Cardiac muscle cell (in vitro differentiated cells and primary cell): ENCODE measurements around the gene CEP120. TPM values are rescaled to one million over a fixed set of nuclear protein-coding genes. Genes with fewer than 3 reads are reported as not detected.
A peak's percentile ranks its signal among the peaks of the same experiment; 100 is the strongest.

Source experiments
- DNase-seq, 2 donors: peaks; one replicate each; pipeline versions ENCODE4 v3.0.0 to v3.0.0-alpha.2; 2010 to 2017; ENCODE audit warnings: low read depth in 1 of 2, low spot score in 1 of 2
- H3K27ac ChIP-seq: fragments of 200-600 bp; sonication (generic); 2 replicates; pipeline ENCODE4 v1.5.1; 2016
- H3K27me3 ChIP-seq: fragments of 200-600 bp; sonication (generic); 2 replicates; pipeline ENCODE4 v1.6.0; 2016; ENCODE audit warnings: control low read depth
- H3K36me3 ChIP-seq: fragments of 200-600 bp; sonication (generic); 2 replicates; pipeline ENCODE4 v1.5.1; 2016; ENCODE audit warnings: control low read depth
- H3K4me1 ChIP-seq: fragments of 200-600 bp; sonication (generic); 2 replicates; pipeline ENCODE4 v1.8.1; 2017; ENCODE audit warnings: low read depth, mild to moderate bottlenecking, mixed run types
- H3K4me3 ChIP-seq: fragments of 200-600 bp; sonication (generic); 2 replicates; pipeline ENCODE4 v1.5.1; 2016; ENCODE audit warnings: mild to moderate bottlenecking
- H3K9me3 ChIP-seq: fragments of 200-600 bp; sonication (generic); 2 replicates; pipeline ENCODE4 v1.5.1; 2017; ENCODE audit warnings: low read depth, mild to moderate bottlenecking, control low read depth
- polyA plus RNA-seq: library from polyadenylated mRNA; unstranded; fragments of >200 nt; fragmentation: Nextera tagmentation; extraction: Ambion mirVana; gene quantifications from 2 replicates; pipeline ENCODE4 v1.2.1, GENCODE V29; 2016
- total RNA-seq: library from RNA; depleted of rRNA; stranded (reverse); fragments of >200 nt; gene quantifications from 2 replicates; pipeline ENCODE4 v1.2.3, GENCODE V29; 2016
- TF ChIP-seq, protein P1 (sequence below): IDR thresholded peaks from 2 replicates; pipeline ENCODE4 v1.5.1; 2012; ENCODE audit warnings: low read depth, mild to moderate bottlenecking, low read length

The CEP120 gene
- total and polyA plus RNA-seq, 2 experiments from 2014 or later: 6.5 to 16.3 TPM

DNA sequence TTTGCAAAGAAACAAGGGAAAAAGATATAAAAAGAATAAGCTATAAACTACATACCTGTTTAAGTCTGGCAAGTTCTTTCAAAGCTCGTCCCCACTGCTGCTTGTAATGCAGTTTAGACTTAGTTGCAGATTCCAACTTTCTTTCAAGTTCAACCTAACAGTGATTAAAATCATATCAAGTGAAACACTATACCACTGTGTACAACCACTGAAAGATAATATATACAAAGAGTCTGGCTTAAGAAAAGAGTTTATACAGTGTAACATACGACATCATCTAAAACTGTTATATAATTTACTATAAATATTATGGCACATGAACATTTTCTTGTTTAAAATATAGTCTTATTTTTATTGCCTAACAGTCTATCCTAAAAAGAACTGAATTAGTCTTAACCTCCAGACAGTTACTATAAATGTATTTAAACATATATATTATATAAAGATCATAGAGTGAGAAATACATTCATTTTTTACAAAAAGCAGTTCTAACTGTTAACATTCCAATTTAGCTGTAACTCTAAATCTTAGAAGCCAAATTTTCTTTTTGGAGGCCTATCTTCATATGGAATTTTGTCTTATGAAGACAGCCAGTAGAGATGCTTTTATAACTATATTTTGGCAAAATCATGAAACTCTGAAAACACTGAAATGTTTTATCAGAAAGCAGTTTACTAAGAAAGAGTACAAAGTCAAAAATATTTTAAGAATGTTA is 58.6 kb downstream of the CEP120 start:
- no peak overlapping the region for H3K4me3 ChIP-seq
- H3K27ac ChIP-seq: no peak overlapping the region
- H3K9me3 ChIP-seq: no peaks in the 10 kb centered on the region
- no peaks in the 10 kb centered on the region for H3K4me1 ChIP-seq
- H3K27me3 ChIP-seq: no peaks in the 10 kb centered on the region
- DNase-seq: no peak
- TF ChIP-seq, protein P1, sequence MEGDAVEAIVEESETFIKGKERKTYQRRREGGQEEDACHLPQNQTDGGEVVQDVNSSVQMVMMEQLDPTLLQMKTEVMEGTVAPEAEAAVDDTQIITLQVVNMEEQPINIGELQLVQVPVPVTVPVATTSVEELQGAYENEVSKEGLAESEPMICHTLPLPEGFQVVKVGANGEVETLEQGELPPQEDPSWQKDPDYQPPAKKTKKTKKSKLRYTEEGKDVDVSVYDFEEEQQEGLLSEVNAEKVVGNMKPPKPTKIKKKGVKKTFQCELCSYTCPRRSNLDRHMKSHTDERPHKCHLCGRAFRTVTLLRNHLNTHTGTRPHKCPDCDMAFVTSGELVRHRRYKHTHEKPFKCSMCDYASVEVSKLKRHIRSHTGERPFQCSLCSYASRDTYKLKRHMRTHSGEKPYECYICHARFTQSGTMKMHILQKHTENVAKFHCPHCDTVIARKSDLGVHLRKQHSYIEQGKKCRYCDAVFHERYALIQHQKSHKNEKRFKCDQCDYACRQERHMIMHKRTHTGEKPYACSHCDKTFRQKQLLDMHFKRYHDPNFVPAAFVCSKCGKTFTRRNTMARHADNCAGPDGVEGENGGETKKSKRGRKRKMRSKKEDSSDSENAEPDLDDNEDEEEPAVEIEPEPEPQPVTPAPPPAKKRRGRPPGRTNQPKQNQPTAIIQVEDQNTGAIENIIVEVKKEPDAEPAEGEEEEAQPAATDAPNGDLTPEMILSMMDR: no peak
- H3K36me3 ChIP-seq: no peaks in the 10 kb centered on the region

DNA sequence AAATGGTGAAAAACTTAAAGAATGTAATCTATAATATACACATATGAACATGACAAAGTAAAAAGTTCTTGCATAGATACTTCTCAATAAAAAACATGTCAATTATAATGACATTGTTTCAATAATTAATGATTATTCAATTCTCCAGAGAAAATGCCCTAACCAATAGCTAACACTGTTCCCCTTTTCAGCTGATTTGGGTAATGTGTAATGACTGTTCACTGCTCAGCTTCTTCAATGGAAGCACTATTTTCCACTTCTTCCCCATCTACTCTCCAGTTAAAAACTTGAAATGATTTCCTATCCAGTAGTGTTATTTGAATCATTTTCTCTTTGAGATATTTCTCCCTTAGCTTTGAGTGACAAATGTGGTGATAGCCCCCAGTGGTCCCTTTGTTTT is 62.3 kb downstream of the CEP120 start:
- no peaks in the 10 kb centered on the region for H3K36me3 ChIP-seq
- no peak for DNase-seq
- no peaks in the 10 kb centered on the region for H3K4me1 ChIP-seq
- H3K9me3 ChIP-seq: no peaks in the 10 kb centered on the region
- TF ChIP-seq, protein P1: no peak
- H3K27ac ChIP-seq: no peak overlapping the region
- H3K27me3 ChIP-seq: no peaks in the 10 kb centered on the region
- no peak overlapping the region for H3K4me3 ChIP-seq

DNA sequence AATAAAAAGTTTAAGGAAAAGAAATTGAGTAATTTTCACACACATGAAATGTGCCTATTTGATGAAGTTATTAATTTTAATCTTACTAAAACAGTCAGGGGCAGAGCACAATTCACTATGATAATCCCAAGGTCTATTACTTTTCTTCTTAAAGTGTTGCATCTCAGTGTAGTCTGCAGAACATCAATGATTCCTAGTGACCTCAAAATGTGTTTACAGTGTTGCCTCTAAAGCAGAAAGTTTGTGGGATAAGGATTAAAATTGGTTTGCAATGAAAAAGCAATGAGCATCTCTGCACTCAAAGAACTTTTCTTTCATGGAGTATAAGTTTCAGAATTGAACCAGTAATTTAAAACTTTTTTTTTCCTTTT is 63.0 kb downstream of the CEP120 start:
- Histone ChIP-seq H3K27me3 (no peaks in the 10 kb centered on the region), H3K4me1 (no peaks in the 10 kb centered on the region), H3K27ac (no peak overlapping the region), H3K4me3 (no peak overlapping the region), H3K36me3 (no peaks in the 10 kb centered on the region), H3K9me3 (no peaks in the 10 kb centered on the region)
- no peak for DNase-seq
- TF ChIP-seq, protein P1: no peak

DNA sequence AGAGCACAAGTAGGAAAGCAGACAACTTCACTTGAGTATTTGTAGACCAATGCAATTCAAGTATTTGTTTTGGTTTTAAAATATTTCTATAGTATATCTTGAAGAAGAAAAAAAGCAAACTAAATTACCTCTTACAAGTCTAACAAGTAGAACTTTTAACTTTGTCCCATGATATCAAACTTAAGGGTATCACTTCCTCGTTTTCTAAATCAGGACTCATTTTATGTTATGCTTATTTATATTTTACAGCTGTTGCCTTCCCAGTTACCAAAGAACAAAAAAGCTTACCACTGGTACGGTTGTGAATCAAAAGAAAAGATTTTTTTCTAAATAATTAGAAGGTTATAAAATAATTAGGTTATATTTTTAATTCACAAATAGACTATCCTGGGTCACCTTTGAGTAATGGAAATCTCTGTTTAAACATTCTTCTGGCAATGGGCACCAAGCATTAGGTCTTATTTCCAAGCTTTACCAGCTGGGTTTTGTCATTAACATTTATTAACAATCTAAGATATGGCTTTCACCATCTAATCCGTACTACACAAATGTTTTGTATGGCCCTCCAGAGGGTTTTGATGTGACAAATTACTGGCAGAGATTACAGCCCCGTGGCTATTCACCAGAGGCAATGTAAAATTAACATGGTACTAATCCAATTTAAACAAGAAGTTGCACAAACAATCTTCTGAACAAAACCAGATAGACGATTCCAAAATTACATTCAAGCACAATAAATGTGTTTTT is 63.6 kb downstream of the CEP120 start:
- H3K4me1 ChIP-seq: no peaks in the 10 kb centered on the region
- no peaks in the 10 kb centered on the region for H3K27me3 ChIP-seq
- no peaks in the 10 kb centered on the region for H3K9me3 ChIP-seq
- TF ChIP-seq, protein P1: no peak
- H3K27ac ChIP-seq: no peak overlapping the region
- peak in 1 of 2 donors; percentile 26 for DNase-seq
- H3K36me3 ChIP-seq: no peaks in the 10 kb centered on the region
- H3K4me3 ChIP-seq: no peak overlapping the region

DNA sequence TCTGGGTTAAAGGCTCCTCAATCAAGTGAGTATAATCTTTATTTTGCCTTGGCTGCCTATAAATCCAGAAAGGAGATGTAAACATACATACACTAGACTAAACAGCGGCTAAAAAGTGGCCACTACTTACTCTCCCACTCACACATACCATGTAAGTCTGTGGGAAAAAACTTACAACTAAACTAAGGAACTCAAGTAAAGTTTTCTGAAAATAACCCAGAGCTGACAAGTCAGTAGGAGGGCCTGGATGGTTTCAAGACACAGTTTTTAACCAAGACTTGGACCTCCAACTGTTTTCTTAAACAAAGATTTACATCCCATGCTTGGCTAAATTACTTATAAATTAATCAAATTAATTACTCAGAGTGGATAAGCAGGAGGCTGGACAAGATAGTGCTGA is 64.5 kb downstream of the CEP120 start:
- no peak overlapping the region for H3K27ac ChIP-seq
- no peaks in the 10 kb centered on the region for H3K36me3 ChIP-seq
- no peak overlapping the region for H3K4me3 ChIP-seq
- no peaks in the 10 kb centered on the region for H3K27me3 ChIP-seq
- H3K9me3 ChIP-seq: no peaks in the 10 kb centered on the region
- no peaks in the 10 kb centered on the region for H3K4me1 ChIP-seq
- no peak for DNase-seq
- TF ChIP-seq, protein P1: no peak
